GM12878 (cell line): ENCODE measurements around the gene RRAS. TPM values are rescaled to one million over a fixed set of nuclear protein-coding genes. Genes with fewer than 3 reads are reported as not detected.

Experiments
- ATAC-seq: fragments of 200-7000 bp; cut with Tn5 transposase; 3 replicates; pipeline ENCODE4 v1.9.1; 2020; ENCODE audit warnings: mild to moderate bottlenecking, moderate library complexity
- BruUV-seq: library from RNA; stranded (reverse); fragments of 400-500 nt; replicated peaks from 2 replicates; lab custom pipeline; 2021; lab: Mats Ljungman, UMichigan
- CTCF ChIA-PET: fragments of 300-600 bp; sonication (Branson Sonifier 250); formaldehyde crosslinking; extraction: SDS; loops from one replicate; lab custom pipeline; 2021; ENCODE audit warnings: inconsistent platforms; lab: Yijun Ruan, JAX
- POLR2A ChIA-PET: fragments of 350-600 bp; formaldehyde crosslinking; extraction: SDS; loops from one replicate; lab custom pipeline; 2021; ENCODE audit warnings: inconsistent platforms; lab: Charles Lee
- RAD21 ChIA-PET: fragments of 300-600 bp; sonication (Branson Sonifier 250); formaldehyde crosslinking; loops from one replicate; lab custom pipeline; 2023; ENCODE audit warnings: antibody characterized with exemption; ENCODE audit not compliant: unreplicated experiment; lab: Charles Lee
- SMC1A ChIA-PET: fragments of 300-600 bp; sonication (Branson Sonifier 250); formaldehyde crosslinking; loops from one replicate; lab custom pipeline; 2023; ENCODE audit not compliant: unreplicated experiment, uncharacterized antibody; lab: Charles Lee
- DNase-seq: peaks from one replicate; pipeline ENCODE4 v3.0.0-alpha.2; 2011; ENCODE audit warnings: low read depth, low spot score
- FAIRE-seq: peaks from 3 replicates; lab custom pipeline; 2011; peaks lifted over from hg19 to GRCh38; lab: Jason Lieb, UNC
- H2AFZ ChIP-seq: 2 replicates; pipeline ENCODE4 v1.6.0; 2011; ENCODE audit warnings: low read depth, low read length, control low read depth; ENCODE audit not compliant: control insufficient read depth
- H3K27ac ChIP-seq: 2 replicates; pipeline ENCODE4 v1.5.1; 2011; ENCODE audit warnings: control low read depth; ENCODE audit not compliant: control insufficient read depth, insufficient read depth
- H3K27me3 ChIP-seq, 2 experiments: replicated peaks in 1 of 2; 2 replicates each; pipeline versions ENCODE4 v1.6.0 to v1.6.1; 2011; ENCODE audit warnings: low read length in 1 of 2; ENCODE audit not compliant: control insufficient read depth in 2 of 2, insufficient read depth in 2 of 2
- H3K36me3 ChIP-seq, 2 experiments: 2 replicates each; pipeline ENCODE4 v1.5.1; 2011; ENCODE audit warnings: low read length in 1 of 2; ENCODE audit not compliant: control insufficient read depth in 2 of 2, insufficient read depth in 2 of 2
- H3K4me1 ChIP-seq: 2 replicates; pipeline ENCODE4 v1.6.1; 2011; ENCODE audit warnings: mild to moderate bottlenecking, low read length, moderate library complexity, mixed read lengths; ENCODE audit not compliant: control insufficient read depth, insufficient read depth
- H3K4me2 ChIP-seq: 2 replicates; pipeline ENCODE4 v1.6.0; 2011; ENCODE audit warnings: control low read depth; ENCODE audit not compliant: control insufficient read depth, insufficient read depth
- H3K4me3 ChIP-seq: fragments of 200-600 bp; sonication (generic); 2 replicates; pipeline ENCODE4 v1.5.1; 2016
- H3K79me2 ChIP-seq: 2 replicates; pipeline ENCODE4 v1.6.0; 2011; ENCODE audit warnings: low read length; ENCODE audit not compliant: control insufficient read depth, insufficient read depth
- H3K9ac ChIP-seq: 2 replicates; pipeline ENCODE4 v1.8.0; 2011; ENCODE audit warnings: low read length, control low read depth, mixed read lengths; ENCODE audit not compliant: control insufficient read depth, insufficient read depth
- H3K9me3 ChIP-seq: replicated peaks from 3 replicates; pipeline ENCODE4 v1.5.1; 2011; ENCODE audit warnings: mild to moderate bottlenecking, low read length; ENCODE audit not compliant: control insufficient read depth, insufficient read depth
- H4K20me1 ChIP-seq: 2 replicates; pipeline ENCODE4 v1.6.0; 2011; ENCODE audit not compliant: control insufficient read depth, insufficient read depth
- BACH1 ChIP-seq: fragments of 450-650 bp; IDR thresholded peaks from 2 replicates; pipeline ENCODE4 v1.6.1; 2017; ENCODE audit warnings: mild to moderate bottlenecking, borderline replicate concordance
- ELK1 ChIP-seq: IDR thresholded peaks from 2 replicates; pipeline ENCODE4 v1.6.1; 2012; ENCODE audit warnings: low read depth, low read length, improper control_type of control experiment
- MEF2B ChIP-seq: fragments of 450-650 bp; IDR thresholded peaks from 2 replicates; pipeline ENCODE4 v1.6.1; 2018; ENCODE audit warnings: mild to moderate bottlenecking, moderate library complexity; ENCODE audit not compliant: partially characterized antibody, poor library complexity, severe bottlenecking
- SMAD1 ChIP-seq: fragments of 450-650 bp; IDR thresholded peaks from 2 replicates; pipeline ENCODE4 v1.6.1; 2018; ENCODE audit warnings: mild to moderate bottlenecking, low read depth; ENCODE audit not compliant: partially characterized antibody
- SMARCA5 ChIP-seq: fragments of 450-650 bp; IDR thresholded peaks from 2 replicates; pipeline ENCODE4 v1.6.1; 2017; ENCODE audit warnings: mild to moderate bottlenecking
- TAF1 ChIP-seq: IDR thresholded peaks from 2 replicates; pipeline ENCODE4 v1.6.1; 2011; ENCODE audit warnings: mild to moderate bottlenecking, low read depth, low read length, borderline replicate concordance
- TCF12 ChIP-seq: IDR thresholded peaks from 2 replicates; pipeline ENCODE4 v1.6.1; 2011; ENCODE audit warnings: low read depth, mild to moderate bottlenecking, low read length
- WGBS: methylation state at CpG from one replicate; pipeline ENCODE4 v1.1.6; 2016; ENCODE audit warnings: low lambda C conversion rate; ENCODE audit not compliant: insufficient replicate concordance, insufficient coverage; ENCODE audit errors: missing lambda C conversion rate; 5-methylcytosine and 5-hydroxymethylcytosine counted together
- in situ Hi-C: fragments of 300-500 bp; cut with MboI; formaldehyde crosslinking; loops from 9 replicates; pipeline ENCODE4 v1.14.3; 2018; ENCODE audit warnings: mixed read lengths
- intact Hi-C: fragments of 100-400 bp; cut with micrococcal nuclease; formaldehyde crosslinking; loops from one replicate; pipeline ENCODE4 v1.14.2; 2022; ENCODE audit not compliant: unreplicated experiment
- polyA plus RNA-seq, 11 experiments: library from polyadenylated mRNA; depleted of rRNA in 4 of 11; unstranded in 6 of 11; stranded (reverse) in 5 of 11; fragments of >200 nt; fragmentation: Nextera tagmentation in 4 of 11; fragmentation: Illumina TruSeq in 1 of 11; extraction: Ambion mirVana in 4 of 11; extraction: Trizol in 1 of 11; gene quantifications; 1 replicate in 1 of 11; 2 replicates in 10 of 11; pipeline versions ENCODE4 v1.2.1 to v1.2.3, GENCODE V29; 2011 to 2016; ENCODE audit warnings: inconsistent platforms in 2 of 11, missing spikeins in 2 of 11, low read depth in 1 of 11
- total RNA-seq, 4 experiments: library from RNA; depleted of rRNA in 3 of 4; stranded (reverse); fragments of >200 nt in 3 of 4; fragmentation: Illumina TruSeq in 1 of 4; extraction: Trizol in 1 of 4; gene quantifications; 2 replicates each; pipeline versions ENCODE4 v1.2.1 to v1.2.3, GENCODE V29; 2013 to 2021
- TF ChIP-seq, protein P1 (sequence below): fragments of 450-650 bp; IDR thresholded peaks from 2 replicates; pipeline ENCODE4 v1.6.1; 2017; ENCODE audit warnings: mild to moderate bottlenecking, moderate library complexity
- TF ChIP-seq, protein P2 (sequence below): fragments of 150-350 bp; IDR thresholded peaks from 2 replicates; pipeline ENCODE4 v1.6.1; 2014; ENCODE audit warnings: mild to moderate bottlenecking, low read depth, low read length
- TF ChIP-seq, protein P3 (sequence below): IDR thresholded peaks from 2 replicates; pipeline ENCODE4 v1.6.1; 2012; ENCODE audit warnings: mild to moderate bottlenecking, low read depth, low read length
- TF ChIP-seq, protein P4 (sequence below): IDR thresholded peaks from 2 replicates; pipeline ENCODE4 v1.6.1; 2012; ENCODE audit warnings: low read depth, low read length, improper control_type of control experiment

Gene RRAS
- total and polyA plus RNA-seq, 10 of the 15 experiments (the other 5 are each of a cell fraction or from before 2014, with no cell fraction given), result 0.24 to 5.8 (median 1.8) TPM

- DNase-seq, result no peak
- H3K36me3 ChIP-seq, result peaks cover 0 to 21% of the 10 kb centered on the region in 2 experiments; a peak in 3 of 4 replicates
- H2AFZ ChIP-seq, result no peak overlapping the region
- H3K4me1 ChIP-seq, result no peaks in the 10 kb centered on the region
- no peak overlapping the region for H3K9ac ChIP-seq
- ChIA-PET CTCF (no interaction called here), POLR2A (no interaction called here), RAD21 (no interaction called here), SMC1A (no interaction called here)
- no peak for FAIRE-seq
- no TSS peak for BruUV-seq
- H3K79me2 ChIP-seq, result no peaks in the 10 kb centered on the region; the same call in 1 of the 2 replicates
- no peak overlapping the region for H3K4me2 ChIP-seq
- 98% methylated on average over 18 of the region's 72 CpGs for WGBS
- intact Hi-C loops, result no loop called here
- no peak for ATAC-seq
- H3K27ac ChIP-seq, result no peak overlapping the region
- H3K27me3 ChIP-seq, result no peaks in the 10 kb centered on the region
- H4K20me1 ChIP-seq, result no peaks in the 10 kb centered on the region
- no peak overlapping the region for H3K4me3 ChIP-seq
- no peaks in the 10 kb centered on the region for H3K9me3 ChIP-seq
- in situ Hi-C loops, result no loop called here
- TF ChIP-seq, protein P1, sequence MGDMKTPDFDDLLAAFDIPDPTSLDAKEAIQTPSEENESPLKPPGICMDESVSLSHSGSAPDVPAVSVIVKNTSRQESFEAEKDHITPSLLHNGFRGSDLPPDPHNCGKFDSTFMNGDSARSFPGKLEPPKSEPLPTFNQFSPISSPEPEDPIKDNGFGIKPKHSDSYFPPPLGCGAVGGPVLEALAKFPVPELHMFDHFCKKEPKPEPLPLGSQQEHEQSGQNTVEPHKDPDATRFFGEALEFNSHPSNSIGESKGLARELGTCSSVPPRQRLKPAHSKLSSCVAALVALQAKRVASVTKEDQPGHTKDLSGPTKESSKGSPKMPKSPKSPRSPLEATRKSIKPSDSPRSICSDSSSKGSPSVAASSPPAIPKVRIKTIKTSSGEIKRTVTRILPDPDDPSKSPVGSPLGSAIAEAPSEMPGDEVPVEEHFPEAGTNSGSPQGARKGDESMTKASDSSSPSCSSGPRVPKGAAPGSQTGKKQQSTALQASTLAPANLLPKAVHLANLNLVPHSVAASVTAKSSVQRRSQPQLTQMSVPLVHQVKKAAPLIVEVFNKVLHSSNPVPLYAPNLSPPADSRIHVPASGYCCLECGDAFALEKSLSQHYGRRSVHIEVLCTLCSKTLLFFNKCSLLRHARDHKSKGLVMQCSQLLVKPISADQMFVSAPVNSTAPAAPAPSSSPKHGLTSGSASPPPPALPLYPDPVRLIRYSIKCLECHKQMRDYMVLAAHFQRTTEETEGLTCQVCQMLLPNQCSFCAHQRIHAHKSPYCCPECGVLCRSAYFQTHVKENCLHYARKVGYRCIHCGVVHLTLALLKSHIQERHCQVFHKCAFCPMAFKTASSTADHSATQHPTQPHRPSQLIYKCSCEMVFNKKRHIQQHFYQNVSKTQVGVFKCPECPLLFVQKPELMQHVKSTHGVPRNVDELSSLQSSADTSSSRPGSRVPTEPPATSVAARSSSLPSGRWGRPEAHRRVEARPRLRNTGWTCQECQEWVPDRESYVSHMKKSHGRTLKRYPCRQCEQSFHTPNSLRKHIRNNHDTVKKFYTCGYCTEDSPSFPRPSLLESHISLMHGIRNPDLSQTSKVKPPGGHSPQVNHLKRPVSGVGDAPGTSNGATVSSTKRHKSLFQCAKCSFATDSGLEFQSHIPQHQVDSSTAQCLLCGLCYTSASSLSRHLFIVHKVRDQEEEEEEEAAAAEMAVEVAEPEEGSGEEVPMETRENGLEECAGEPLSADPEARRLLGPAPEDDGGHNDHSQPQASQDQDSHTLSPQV, result no peak
- no peak for TF ChIP-seq MEF2B
- no peak for TF ChIP-seq TAF1
- TF ChIP-seq, protein P2, sequence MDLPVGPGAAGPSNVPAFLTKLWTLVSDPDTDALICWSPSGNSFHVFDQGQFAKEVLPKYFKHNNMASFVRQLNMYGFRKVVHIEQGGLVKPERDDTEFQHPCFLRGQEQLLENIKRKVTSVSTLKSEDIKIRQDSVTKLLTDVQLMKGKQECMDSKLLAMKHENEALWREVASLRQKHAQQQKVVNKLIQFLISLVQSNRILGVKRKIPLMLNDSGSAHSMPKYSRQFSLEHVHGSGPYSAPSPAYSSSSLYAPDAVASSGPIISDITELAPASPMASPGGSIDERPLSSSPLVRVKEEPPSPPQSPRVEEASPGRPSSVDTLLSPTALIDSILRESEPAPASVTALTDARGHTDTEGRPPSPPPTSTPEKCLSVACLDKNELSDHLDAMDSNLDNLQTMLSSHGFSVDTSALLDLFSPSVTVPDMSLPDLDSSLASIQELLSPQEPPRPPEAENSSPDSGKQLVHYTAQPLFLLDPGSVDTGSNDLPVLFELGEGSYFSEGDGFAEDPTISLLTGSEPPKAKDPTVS, result no peak
- TF ChIP-seq ELK1, result no peak
- no peak for TF ChIP-seq BACH1
- TF ChIP-seq SMARCA5, result no peak
- TF ChIP-seq, protein P3, sequence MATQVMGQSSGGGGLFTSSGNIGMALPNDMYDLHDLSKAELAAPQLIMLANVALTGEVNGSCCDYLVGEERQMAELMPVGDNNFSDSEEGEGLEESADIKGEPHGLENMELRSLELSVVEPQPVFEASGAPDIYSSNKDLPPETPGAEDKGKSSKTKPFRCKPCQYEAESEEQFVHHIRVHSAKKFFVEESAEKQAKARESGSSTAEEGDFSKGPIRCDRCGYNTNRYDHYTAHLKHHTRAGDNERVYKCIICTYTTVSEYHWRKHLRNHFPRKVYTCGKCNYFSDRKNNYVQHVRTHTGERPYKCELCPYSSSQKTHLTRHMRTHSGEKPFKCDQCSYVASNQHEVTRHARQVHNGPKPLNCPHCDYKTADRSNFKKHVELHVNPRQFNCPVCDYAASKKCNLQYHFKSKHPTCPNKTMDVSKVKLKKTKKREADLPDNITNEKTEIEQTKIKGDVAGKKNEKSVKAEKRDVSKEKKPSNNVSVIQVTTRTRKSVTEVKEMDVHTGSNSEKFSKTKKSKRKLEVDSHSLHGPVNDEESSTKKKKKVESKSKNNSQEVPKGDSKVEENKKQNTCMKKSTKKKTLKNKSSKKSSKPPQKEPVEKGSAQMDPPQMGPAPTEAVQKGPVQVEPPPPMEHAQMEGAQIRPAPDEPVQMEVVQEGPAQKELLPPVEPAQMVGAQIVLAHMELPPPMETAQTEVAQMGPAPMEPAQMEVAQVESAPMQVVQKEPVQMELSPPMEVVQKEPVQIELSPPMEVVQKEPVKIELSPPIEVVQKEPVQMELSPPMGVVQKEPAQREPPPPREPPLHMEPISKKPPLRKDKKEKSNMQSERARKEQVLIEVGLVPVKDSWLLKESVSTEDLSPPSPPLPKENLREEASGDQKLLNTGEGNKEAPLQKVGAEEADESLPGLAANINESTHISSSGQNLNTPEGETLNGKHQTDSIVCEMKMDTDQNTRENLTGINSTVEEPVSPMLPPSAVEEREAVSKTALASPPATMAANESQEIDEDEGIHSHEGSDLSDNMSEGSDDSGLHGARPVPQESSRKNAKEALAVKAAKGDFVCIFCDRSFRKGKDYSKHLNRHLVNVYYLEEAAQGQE, result no peak
- no peak for TF ChIP-seq SMAD1
- TF ChIP-seq, protein P4, sequence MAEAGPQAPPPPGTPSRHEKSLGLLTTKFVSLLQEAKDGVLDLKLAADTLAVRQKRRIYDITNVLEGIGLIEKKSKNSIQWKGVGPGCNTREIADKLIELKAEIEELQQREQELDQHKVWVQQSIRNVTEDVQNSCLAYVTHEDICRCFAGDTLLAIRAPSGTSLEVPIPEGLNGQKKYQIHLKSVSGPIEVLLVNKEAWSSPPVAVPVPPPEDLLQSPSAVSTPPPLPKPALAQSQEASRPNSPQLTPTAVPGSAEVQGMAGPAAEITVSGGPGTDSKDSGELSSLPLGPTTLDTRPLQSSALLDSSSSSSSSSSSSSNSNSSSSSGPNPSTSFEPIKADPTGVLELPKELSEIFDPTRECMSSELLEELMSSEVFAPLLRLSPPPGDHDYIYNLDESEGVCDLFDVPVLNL, result no peak
- TF ChIP-seq TCF12, result no peak
These were observed 11.3 kb upstream of the RRAS start for GRCh38 chr19:49651029-49651819.
